GM21390 (cell line): ENCODE data around the gene PPM1H.

ENCODE experiments used
- ATAC-seq: cut with Tn5 transposase; IDR thresholded peaks from one replicate; pipeline ENCODE4 v1.9.1; 2021; ENCODE audit not compliant: unreplicated experiment

PPM1H gene

GRCh38 chr12:62627181-62627580 is 307.8 kb downstream of the PPM1H start:
- ATAC-seq = no peak

GRCh38 chr12:62625228-62625627 is 309.7 kb downstream of the PPM1H start:
- no peak for ATAC-seq

DNA sequence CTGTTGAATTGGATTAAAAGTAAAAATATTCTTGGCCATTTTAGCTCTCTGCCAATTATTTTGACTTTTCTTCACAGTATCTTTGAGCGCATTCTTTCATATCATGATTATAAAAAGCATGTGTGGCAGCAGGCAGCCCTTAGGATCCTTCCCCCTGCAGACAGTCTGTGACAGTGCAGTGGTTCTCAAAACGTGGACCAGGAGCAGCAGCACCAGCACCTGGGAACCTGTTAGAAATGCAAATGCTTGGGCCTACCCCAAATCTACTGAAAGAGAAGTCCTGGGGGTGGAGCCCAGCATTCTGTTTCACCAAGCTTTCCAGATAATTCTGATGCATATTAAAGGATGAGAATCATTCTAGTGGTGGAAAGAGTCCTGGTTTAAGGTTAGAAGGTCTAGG is 312.8 kb downstream of the PPM1H start:
- no peak for ATAC-seq

- ATAC-seq = no peak
Observed at GRCh38 chr12:62621101-62621638, 313.8 kb downstream of the PPM1H start.

GRCh38 chr12:62618930-62619329 is 316.0 kb downstream of the PPM1H start:
- no peak for ATAC-seq

- no peak for ATAC-seq
Observed at GRCh38 chr12:62618319-62618718, 316.6 kb downstream of the PPM1H start.

GRCh38 chr12:62613081-62613480 is 321.9 kb downstream of the PPM1H start:
- no peak for ATAC-seq

GRCh38 chr12:62606654-62607053 is 328.3 kb downstream of the PPM1H start:
- no peak for ATAC-seq

- ATAC-seq = no peak
Observed at GRCh38 chr12:62605981-62606380, 329.0 kb downstream of the PPM1H start.

DNA sequence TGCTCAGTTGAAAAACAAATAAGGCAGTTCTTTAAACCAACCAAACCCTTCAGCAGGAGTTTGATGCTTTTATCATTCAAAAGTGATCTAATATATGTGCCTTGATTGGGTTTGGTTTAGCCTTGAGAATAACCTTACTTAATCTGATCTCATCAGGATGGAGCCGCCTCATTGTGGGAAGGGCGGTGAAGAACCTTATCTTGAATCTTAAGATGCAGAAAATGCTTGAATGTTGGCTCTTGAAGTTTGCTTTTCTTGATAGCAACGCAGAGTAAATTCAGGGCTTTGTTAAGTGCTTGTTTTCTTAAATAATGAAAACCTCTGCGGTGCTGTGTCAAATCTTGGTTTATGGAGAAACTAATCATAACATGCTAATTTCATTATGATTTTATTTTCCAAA is 330.1 kb downstream of the PPM1H start:
- ATAC-seq = no peak

DNA sequence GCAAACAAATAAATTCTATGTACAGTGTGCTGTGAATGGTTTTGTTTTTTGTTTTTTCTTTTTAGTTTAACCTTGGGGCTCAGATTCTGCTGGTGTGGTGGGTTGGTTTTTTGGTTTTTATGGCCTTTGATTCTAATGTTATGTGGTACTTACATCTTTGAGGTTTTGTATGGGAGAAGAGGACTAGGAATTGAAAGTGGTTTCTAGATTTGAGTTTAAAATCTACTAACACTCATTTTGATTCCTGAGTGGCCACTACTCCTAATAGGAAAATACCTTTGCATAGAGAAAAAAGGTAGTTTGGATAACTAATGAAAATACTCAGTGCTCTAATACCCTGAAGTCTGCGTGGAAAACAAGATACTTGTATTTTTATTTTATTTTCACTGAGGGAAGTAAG is 330.6 kb downstream of the PPM1H start:
- no peak for ATAC-seq

- ATAC-seq = no peak
Observed at GRCh38 chr12:62603811-62604098, 331.2 kb downstream of the PPM1H start.

DNA sequence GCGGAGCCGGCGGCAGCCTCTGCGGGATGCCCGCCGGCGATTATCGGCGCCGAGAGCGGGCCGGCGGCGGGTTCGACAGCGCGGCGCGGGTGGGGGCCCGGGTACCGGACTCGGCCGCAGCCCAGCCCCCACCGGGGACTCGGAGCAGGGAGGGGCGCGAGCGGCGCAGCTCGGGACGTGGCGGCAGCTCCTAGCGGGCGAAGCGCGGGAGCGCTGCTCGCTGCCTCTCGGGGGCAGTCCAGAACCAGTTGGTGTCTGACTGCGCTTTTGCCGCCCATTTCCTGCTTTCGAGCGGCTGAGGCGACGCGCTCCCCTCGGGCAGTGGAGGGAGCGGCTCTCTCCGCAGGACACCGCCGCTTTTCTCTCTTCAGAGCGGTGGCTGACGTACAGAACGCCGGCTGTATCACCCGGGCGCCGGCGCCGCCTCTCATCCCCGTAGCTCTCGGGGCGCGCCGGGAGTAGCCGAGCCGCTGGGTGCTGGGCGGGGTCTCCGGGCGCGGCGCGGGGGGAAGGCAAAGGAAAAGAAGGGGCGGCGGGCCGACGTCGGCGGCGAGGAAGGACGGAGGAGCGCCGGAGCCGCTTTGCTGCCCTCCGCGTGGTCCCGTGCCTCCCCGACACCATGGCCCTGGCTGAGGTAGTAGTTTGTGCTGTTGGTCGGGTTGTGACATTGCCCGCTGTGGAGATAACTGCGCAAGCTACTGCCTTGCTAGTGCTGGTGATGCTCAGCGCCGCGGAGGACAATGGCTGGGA is 331.7 kb downstream of the PPM1H start:
- ATAC-seq = peak; percentile 65

- peak; percentile 62 for ATAC-seq
Observed at GRCh38 chr12:62602255-62603060, 332.5 kb downstream of the PPM1H start.

DNA sequence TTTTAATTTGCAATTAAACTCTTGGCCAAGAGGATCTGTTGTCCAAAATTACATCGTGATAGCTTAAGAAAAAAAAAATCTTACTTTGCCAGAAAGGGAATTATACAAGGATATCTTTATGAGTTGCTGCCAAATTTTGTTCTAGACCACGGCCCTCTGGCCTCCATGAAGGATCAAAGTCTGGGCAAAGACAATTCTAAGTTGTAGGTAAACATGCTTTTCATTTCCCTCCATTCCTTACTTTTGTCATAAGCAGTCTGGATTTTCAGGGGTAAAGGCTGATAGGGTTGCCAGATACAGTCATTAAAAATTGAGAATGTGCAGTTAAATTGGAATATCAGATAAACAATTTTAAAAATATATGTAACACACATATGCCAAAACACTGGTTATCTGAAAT is 333.2 kb downstream of the PPM1H start:
- ATAC-seq = no peak

GRCh38 chr12:62599854-62600437 is 335.0 kb downstream of the PPM1H start:
- ATAC-seq = no peak

- no peak for ATAC-seq
Observed at GRCh38 chr12:62598846-62599245, 336.1 kb downstream of the PPM1H start.

DNA sequence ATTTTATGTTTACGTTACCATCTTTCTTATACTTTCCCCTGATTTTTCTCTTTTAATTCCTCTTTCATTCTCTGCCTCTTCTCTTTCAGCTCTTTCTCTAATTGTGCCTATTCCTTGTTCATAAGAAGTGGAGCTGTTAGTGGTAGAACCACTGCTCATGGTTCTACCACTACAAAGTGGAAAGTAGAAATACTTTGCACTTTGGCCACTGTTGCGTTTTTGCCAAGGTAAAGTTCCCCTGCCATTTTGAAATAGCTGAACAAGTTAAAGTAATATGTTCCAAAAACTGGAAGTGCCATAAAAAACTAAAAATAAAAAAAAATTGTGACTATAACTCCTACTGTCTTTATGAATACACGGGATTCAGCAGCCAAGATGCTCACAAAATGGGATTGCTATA is 337.7 kb downstream of the PPM1H start:
- ATAC-seq = no peak
